Hepatocyte (in vitro differentiated cells): ENCODE data around the gene ATP13A1. TPM values are rescaled to one million over a fixed set of nuclear protein-coding genes. Genes with fewer than 3 reads are reported as not detected.
A peak's percentile ranks its signal among the peaks of the same experiment; 100 is the strongest.
"Not testable (repeated sequence)": the region's sequence is repeated elsewhere in the genome, so short reads cannot be mapped to it uniquely, and the experiment has no call there.

Source experiments
- DNase-seq: peaks from one replicate; pipeline ENCODE4 v3.0.0-alpha.2; 2016; ENCODE audit warnings: low spot score
- H2AFZ ChIP-seq: fragments of 200-600 bp; sonication (generic); 2 replicates; pipeline ENCODE4 v1.6.0; 2016; ENCODE audit warnings: antibody characterized with exemption, mild to moderate bottlenecking
- H3K27ac ChIP-seq: fragments of 200-600 bp; sonication (generic); 2 replicates; pipeline ENCODE4 v1.5.1; 2016; ENCODE audit warnings: mild to moderate bottlenecking
- H3K27me3 ChIP-seq: fragments of 200-600 bp; sonication (generic); 2 replicates; pipeline ENCODE4 v1.6.1; 2016
- H3K36me3 ChIP-seq: fragments of 200-600 bp; sonication (generic); replicated peaks from 2 replicates; pipeline ENCODE4 v1.5.1; 2016; ENCODE audit warnings: low read depth; ENCODE audit not compliant: insufficient read depth
- H3K4me1 ChIP-seq: fragments of 200-600 bp; sonication (generic); 2 replicates; pipeline ENCODE4 v1.5.1; 2016; ENCODE audit warnings: mild to moderate bottlenecking, moderate library complexity; ENCODE audit not compliant: insufficient read depth
- H3K4me2 ChIP-seq: fragments of 200-600 bp; sonication (generic); 2 replicates; pipeline ENCODE4 v1.6.0; 2016
- H3K4me3 ChIP-seq: fragments of 200-600 bp; sonication (generic); 2 replicates; pipeline ENCODE4 v1.5.1; 2016; ENCODE audit warnings: mild to moderate bottlenecking
- H3K79me2 ChIP-seq: fragments of 200-600 bp; sonication (generic); 2 replicates; pipeline ENCODE4 v1.6.0; 2017; ENCODE audit warnings: mild to moderate bottlenecking
- H3K9me2 ChIP-seq: fragments of 200-600 bp; sonication (generic); replicated peaks from 2 replicates; pipeline ENCODE4 v1.6.0; 2017; ENCODE audit warnings: mild to moderate bottlenecking; ENCODE audit not compliant: insufficient read depth
- H3K9me3 ChIP-seq: fragments of 200-600 bp; sonication (generic); 2 replicates; pipeline ENCODE4 v1.5.1; 2016; ENCODE audit warnings: low read depth, mild to moderate bottlenecking
- H4K20me1 ChIP-seq: fragments of 200-600 bp; sonication (generic); 2 replicates; pipeline ENCODE4 v1.6.0; 2016; ENCODE audit warnings: mild to moderate bottlenecking; ENCODE audit not compliant: insufficient read depth, poor library complexity, severe bottlenecking
- CTCF ChIP-seq: fragments of 200-600 bp; sonication (generic); IDR thresholded peaks from 2 replicates; pipeline ENCODE4 v1.5.1; 2016; ENCODE audit warnings: antibody characterized with exemption, mild to moderate bottlenecking; ENCODE audit not compliant: poor library complexity
- EZH2 ChIP-seq: fragments of 200-600 bp; sonication (generic); IDR thresholded peaks from 2 replicates; pipeline ENCODE4 v1.6.1; 2016; ENCODE audit warnings: antibody characterized with exemption, mild to moderate bottlenecking, borderline replicate concordance
- EZH2phosphoT487 ChIP-seq: fragments of 200-600 bp; sonication (generic); IDR thresholded peaks from one replicate; pipeline ENCODE4 v1.6.1; 2018; ENCODE audit warnings: antibody characterized with exemption, mild to moderate bottlenecking, low read depth, moderate library complexity; ENCODE audit not compliant: unreplicated experiment, severe bottlenecking
- WGBS: methylation state at CpG from one replicate; pipeline ENCODE4 v1.1.6; 2016; ENCODE audit warnings: low lambda C conversion rate; ENCODE audit errors: missing lambda C conversion rate; 5-methylcytosine and 5-hydroxymethylcytosine counted together
- polyA plus RNA-seq: library from polyadenylated mRNA; unstranded; fragments of >200 nt; fragmentation: Nextera tagmentation; extraction: Ambion mirVana; gene quantifications from 2 replicates; pipeline ENCODE4 v1.2.1, GENCODE V29; 2016
- total RNA-seq: library from RNA; depleted of rRNA; stranded (reverse); fragments of >200 nt; gene quantifications from 2 replicates; pipeline ENCODE4 v1.2.3, GENCODE V29; 2014

ATP13A1 gene
- total and polyA plus RNA-seq, 2 experiments from 2014 or later: 97.5 to 113 TPM

GRCh38 chr19:19674315-19674714 is 10.8 kb upstream of the ATP13A1 start:
- Histone ChIP-seq H3K4me1 (peaks cover 11% of the 10 kb centered on the region), H3K4me3 (no peak overlapping the region), H3K36me3 (no peaks in the 10 kb centered on the region), H3K27ac (no peak overlapping the region), H4K20me1 (no peaks in the 10 kb centered on the region), H3K27me3 (no peaks in the 10 kb centered on the region), H3K4me2 (no peak overlapping the region), H3K79me2 (peaks cover 39% of the 10 kb centered on the region), H2AFZ (no peak overlapping the region), H3K9me3 (peaks cover 20% of the 10 kb centered on the region), H3K9me2 (no peaks in the 10 kb centered on the region)
- over 99% methylated on average over 6 of the region's 6 CpGs for WGBS
- no peak for DNase-seq
- TF ChIP-seq EZH2 (no peak), EZH2phosphoT487 (no peak)

GRCh38 chr19:19672816-19673215 is 9.3 kb upstream of the ATP13A1 start:
- peaks cover 41% of the 10 kb centered on the region for H3K79me2 ChIP-seq
- no peak for DNase-seq
- no peaks in the 10 kb centered on the region for H3K27me3 ChIP-seq
- no peaks in the 10 kb centered on the region for H3K9me2 ChIP-seq
- no peak overlapping the region for H3K4me3 ChIP-seq
- no peak overlapping the region for H2AFZ ChIP-seq
- no peaks in the 10 kb centered on the region for H3K36me3 ChIP-seq
- WGBS: 98% methylated on average over 3 of the region's 3 CpGs
- peaks cover 11% of the 10 kb centered on the region for H3K4me1 ChIP-seq
- TF ChIP-seq EZH2phosphoT487: no peak
- H3K9me3 ChIP-seq: peaks cover 5% of the 10 kb centered on the region
- no peak overlapping the region for H3K4me2 ChIP-seq
- no peak overlapping the region for H3K27ac ChIP-seq
- H4K20me1 ChIP-seq: no peaks in the 10 kb centered on the region

GRCh38 chr19:19670070-19670551 is 6.6 kb upstream of the ATP13A1 start:
- Histone ChIP-seq H3K79me2 (peaks cover 33% of the 10 kb centered on the region), H3K27ac (peak overlapping the region; percentile 86), H2AFZ (no peak overlapping the region), H3K4me2 (peak overlapping the region; percentile 79), H3K4me3 (peak overlapping the region; percentile 50), H3K9me2 (no peaks in the 10 kb centered on the region), H4K20me1 (no peaks in the 10 kb centered on the region), H3K9me3 (no peaks in the 10 kb centered on the region), H3K36me3 (no peaks in the 10 kb centered on the region), H3K27me3 (no peaks in the 10 kb centered on the region), H3K4me1 (peaks cover 11% of the 10 kb centered on the region)
- no peak for DNase-seq
- WGBS: 66% methylated on average over 10 of the region's 10 CpGs
- TF ChIP-seq CTCF (no peak), EZH2 (no peak), EZH2phosphoT487 (no peak)

GRCh38 chr19:19668230-19669012 is 4.9 kb upstream of the ATP13A1 start, which contains the start of gene ZNF101:
TSS of gene ZNF101 (plus strand) at chr19:19668839. CDS start at chr19:19668964, 125 bp downstream.
- peak within 1 kb of the TSS; percentile 49 for H2AFZ ChIP-seq
- DNase-seq: peak; percentile 96
- peak within 1 kb of the TSS; percentile 50 for H3K4me3 ChIP-seq
- WGBS: 6% methylated on average over 35 of the region's 36 CpGs
- H3K79me2 ChIP-seq: peaks cover 25% of the 10 kb centered on the region
- H3K9me3 ChIP-seq: no peaks in the 10 kb centered on the region
- no peaks in the 10 kb centered on the region for H3K9me2 ChIP-seq
- no peaks in the 10 kb centered on the region for H3K36me3 ChIP-seq
- H4K20me1 ChIP-seq: no peaks in the 10 kb centered on the region
- no peak for TF ChIP-seq EZH2phosphoT487
- no peak for TF ChIP-seq EZH2
- no peak for TF ChIP-seq CTCF
- peaks cover 11% of the 10 kb centered on the region for H3K4me1 ChIP-seq
- H3K27me3 ChIP-seq: no peaks in the 10 kb centered on the region
- H3K4me2 ChIP-seq: peak within 1 kb of the TSS; percentile 79
- peak within 1 kb of the TSS; percentile 86 for H3K27ac ChIP-seq

- Histone ChIP-seq H3K4me1 (peaks cover 22% of the 10 kb centered on the region), H4K20me1 (peaks cover 17% of the 10 kb centered on the region), H3K79me2 (peaks cover 41% of the 10 kb centered on the region)
- not testable (repeated sequence) for H3K27me3 ChIP-seq, H3K27ac ChIP-seq, H3K4me2 ChIP-seq, H3K36me3 ChIP-seq, H3K9me3 ChIP-seq, H3K4me3 ChIP-seq, H2AFZ ChIP-seq, H3K9me2 ChIP-seq, DNase-seq
- WGBS: 95% methylated on average over 22 of the region's 22 CpGs
Measured at GRCh38 chr19:19665420-19665948, 2.0 kb upstream of the ATP13A1 start.
